ENCODE results near the gene NCAM1.

Gene NCAM1

DNA sequence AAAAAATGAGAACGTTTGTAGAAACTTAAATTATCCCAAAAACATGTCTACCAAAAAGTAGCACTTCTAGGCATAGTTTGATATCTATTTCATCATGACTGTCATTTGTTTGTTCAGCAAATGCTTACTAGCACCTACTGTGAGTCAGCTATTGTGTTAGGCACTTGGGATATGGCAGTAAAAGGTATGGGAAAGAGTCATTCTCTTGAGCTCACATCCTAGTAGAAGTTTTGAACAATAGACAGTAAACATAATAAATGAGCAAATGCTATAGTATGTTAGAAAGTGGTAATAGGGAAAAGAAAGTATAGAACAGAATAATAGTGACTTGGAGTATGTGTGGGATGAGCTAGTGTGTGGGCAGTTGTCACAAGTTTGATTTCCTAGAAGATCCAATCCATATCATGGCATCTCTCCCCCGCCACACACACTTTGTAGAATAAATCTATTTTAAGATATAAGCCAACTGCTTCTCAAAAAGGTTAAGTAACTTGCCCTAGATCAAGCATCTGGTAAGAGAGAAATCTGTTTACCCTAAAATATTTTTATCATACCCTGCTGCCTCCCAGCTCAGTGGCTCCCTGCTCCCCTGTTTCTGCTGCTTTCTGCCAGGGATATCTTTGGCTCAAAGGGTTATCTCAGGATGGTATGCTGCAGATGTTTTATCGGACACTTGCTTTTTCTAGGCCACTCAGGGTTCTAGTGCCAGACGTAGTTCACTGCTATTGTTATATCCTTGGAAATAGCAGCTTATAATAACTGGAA is 129.7 kb downstream of the NCAM1 start:
- DNase-seq, result no peak

DNA sequence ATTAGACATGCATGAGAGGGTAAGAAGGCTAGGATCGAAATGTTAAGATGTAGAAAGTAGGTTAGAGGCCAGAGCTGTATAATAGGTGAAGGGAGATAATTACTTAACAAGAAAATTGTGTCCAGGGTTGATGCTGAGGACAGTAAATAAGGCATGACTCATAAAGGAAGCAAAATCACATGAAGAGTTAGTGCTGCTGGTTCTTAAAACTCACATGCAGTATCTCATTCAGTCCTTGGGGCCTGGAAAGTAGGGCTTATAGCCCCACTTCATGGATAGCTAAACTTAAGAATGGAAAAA is 130.2 kb downstream of the NCAM1 start:
- DNase-seq, result no peak

DNA sequence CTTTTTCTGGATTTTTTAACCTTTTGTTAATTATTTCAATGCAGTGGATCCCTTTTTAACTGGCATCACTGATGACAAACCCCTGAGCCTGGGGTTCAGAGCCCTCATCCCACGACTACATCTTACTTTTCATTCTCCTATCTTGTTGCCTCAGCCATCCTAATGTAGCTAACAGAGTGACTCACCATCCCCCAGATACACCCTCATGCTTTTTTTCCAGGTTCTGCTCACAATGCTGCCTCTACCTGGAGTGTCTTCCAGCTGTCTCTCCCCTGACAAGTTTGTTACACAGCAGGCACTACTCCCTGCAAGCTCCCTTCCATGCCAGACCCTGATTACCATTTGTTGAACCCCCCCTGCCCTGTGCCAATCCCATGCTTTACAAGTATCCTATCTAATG is 135.4 kb downstream of the NCAM1 start:
- DNase-seq, result no peak

DNA sequence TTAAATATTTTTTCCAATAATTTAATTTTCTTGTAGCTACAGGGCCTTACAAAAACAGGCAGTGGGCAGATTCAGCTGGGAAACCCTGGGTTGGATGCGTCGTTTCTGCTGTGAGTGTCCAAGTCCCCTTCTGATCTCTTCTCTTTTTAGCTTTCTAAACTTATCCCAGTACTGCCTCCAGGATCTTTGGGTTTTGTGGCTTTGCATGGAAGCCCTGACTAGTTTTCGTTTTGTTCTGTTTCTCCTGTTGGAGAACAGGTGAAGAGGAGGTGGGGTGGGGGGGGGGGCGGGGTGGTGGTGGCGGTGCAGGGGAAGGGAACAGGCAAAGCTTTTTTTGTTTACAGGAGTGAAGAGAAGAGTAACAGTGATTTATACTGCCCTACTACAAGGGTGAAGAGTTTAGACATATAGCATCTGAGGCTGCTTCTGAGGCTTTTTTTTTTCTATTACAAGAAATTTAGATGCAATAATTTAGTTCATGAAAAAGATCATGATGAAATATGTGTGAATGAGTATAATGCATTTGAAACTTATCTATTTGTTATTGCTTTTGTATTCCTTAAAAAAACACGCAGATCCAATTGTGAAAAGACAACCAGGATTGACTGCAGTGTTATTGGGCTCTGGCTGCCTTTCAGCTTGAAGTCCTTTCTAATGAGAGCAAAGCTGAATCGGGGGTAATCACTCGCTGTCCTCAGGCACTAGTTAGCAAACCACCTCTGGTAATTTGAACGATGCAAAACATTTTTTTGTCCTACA is 142.9 kb downstream of the NCAM1 start:
- DNase-seq, result no peak

DNA sequence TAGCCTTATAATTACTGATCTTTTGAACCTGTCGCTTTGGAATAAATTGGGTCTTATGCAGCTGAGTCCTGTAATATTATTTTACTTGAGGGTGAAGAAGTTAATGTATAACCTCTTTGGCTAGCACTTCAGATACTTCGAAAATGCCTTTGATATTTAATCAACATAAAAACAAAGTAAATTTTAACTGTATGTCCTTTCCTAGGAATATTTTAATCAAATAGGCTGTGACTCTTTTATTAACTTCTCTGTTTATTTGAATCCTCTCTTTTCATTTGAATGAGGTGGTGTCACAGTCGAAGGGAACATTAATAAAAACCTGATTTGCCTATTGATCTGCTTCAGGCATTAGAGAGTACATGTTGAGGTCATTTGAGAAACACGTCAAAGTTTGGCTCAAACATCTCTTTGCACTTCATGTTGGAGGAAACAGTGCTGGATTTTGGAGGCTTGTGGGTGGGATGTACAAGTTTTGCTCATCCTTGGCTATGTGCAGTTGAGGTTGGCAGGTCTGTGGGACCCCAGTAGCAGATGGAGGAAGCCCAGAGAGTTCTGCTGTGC is 143.6 kb downstream of the NCAM1 start:
- no peak for DNase-seq

DNA sequence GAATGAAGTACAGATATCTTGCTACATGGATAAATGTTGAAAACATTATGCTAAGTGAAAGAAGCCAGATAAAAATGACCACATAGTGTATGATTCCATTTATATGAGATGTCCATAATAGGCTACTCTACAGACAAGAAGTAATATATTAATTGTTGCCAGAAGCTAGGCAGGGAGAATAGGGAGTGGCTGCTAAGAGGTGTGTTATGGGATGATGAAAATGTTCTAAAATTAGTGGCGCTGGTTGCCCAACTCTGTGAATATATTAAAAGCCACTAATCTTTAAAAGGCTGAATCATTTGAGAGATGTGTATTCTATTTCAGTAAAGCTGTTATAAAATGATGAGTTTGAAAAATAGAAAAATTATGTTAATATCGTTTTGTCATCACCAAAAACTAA is 144.4 kb downstream of the NCAM1 start:
- no peak for DNase-seq

DNA sequence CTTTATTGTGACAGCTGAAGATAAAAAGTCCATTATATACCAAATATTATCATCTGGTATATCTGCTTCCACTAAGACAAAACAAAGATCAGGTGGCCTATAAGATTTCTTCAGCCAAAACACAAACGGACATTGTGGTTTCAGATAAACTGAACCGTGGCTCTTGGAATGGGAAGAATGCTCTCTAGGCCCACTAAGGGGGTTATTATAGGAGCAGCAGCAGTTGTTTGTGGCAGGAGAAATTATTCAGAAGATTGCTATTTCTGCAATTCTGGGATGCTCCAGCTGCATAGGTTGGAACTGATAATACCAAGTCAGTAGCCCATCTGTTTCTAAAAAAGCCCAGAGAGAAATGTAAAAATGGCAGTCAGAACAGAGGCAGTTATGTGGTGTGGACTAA is 145.3 kb downstream of the NCAM1 start:
- no peak for DNase-seq

DNA sequence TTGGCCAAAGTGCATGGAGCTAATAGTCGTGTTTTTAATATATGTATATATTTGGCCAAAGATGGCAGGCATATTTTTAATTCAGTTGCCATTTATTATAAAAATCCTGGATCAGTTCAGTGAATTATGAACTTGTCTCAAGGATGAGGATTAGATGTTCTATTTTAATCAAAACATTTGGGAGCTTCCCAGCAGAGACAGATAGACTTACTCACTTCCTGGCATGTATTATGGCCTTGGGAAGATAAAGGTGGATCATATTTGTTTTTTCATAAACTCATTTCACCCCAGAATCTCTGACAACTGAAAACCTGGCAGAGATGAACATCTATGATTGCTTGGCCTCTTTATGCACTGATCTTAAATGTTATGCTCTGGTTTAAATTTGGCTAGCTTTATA is 148.8 kb downstream of the NCAM1 start:
- no peak for DNase-seq

DNA sequence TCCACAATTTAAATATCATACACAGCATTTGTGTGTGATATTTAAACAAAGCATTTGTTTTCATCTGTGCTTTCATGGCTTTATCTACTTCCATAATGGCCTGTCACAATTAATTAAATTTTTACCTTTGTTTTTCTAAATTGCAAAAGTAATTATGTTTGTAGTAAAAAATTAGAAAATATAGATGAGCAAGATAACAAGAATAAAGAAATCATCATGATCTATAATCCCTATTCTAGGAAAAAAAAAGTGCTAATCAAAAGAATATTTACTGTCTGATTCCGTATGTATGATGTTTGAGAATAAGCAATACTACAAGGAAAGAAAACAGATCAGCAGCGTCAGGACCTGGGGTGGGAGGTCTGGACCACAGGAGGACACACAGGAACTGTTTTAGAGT is 149.9 kb downstream of the NCAM1 start:
- DNase-seq, result no peak

DNA sequence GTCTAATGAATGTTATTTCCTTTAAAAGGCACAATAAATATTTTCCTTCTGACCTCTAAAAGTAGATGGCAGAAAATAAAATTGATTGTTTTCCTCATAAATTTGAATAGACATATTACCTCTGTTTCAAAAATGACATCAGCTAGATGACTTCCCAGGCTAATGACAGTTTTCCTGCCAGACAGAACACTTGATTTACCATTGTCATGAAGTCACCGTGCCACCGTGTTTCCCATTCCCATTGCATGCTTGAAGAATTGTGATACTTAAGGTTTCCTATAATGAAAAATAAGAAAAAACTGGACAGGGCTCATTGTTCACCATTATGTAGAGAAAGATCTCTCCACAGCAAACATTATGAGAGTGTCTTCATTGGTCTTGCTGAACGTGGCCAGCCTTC is 151.1 kb downstream of the NCAM1 start:
- no peak for DNase-seq

DNA sequence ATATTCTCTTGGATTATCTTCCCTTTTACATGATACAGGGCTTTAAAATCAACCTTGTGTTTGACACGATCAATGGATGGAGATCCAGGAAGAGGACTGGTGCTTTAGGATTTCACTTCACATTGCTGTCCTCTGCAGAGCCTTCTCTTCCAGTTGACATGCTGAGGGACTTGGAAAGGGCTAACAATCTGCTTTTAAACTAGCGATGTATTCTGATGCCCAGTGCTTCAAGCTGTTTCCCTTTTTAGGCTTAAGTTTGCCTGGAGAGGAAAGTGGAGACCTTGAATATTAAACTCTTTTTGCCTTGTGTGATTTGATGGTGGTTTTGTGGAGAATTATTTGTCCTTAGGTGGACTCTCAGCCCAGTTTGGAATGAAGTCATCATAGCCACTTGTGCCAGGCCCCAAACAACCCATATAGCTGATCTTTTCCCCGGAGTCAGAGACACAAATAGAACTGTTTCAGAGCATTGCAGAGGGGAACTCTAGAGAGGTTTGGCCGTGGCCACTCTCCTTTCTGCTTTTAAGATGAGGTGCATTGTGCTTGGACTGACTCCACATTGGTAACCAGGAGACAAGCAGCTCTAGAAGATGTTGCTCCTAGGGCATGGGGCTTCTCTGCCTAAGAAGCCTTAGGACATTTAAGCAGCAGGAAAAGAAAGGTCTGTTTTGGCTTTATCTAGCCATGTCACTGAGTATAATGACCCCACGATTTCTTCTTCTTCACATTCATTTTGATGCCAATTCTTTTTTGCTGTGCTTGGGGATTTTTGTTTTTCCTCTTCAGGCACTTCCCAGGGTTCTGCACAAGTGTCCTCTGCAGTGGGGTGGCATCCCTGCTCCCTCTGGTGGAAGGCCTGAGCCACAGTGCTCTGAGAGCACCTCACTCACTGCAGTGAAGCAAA is 152.8 kb downstream of the NCAM1 start:
- no peak for DNase-seq

DNA sequence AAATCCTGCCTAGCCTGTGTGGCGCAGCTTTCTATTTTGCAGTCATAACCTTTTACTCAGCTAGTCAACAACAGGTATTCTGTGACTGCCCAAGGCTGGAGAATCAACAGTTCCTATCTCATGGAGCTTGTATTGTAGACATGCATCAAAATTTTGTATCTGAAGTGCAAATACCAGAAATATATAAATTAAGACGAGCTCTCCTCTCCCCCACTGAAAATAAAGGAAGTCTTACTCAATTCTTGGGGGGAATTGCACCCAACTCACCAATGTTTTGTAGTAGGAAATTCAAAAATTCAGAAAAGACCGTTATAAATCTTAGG is 153.4 kb downstream of the NCAM1 start:
- DNase-seq, result no peak

DNA sequence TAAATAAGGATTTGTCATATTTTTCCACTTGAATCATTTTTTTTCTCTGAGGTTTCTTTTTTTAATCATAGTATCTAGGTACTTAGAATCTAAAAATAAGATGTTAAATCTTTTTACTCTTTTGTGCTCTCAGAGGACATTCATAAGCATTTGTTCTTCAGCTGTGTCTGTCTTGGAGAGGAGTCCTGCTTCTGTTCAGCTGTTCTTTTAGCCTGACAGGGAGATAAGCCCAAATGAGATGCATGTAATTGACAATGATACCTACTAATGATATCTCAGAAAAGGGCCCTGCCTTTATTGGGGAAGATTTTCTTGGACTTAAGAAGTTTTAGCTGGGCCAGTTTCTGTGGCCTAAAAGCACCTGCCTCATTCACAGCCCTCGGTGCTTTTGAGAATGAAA is 156.9 kb downstream of the NCAM1 start:
- no peak for DNase-seq

DNA sequence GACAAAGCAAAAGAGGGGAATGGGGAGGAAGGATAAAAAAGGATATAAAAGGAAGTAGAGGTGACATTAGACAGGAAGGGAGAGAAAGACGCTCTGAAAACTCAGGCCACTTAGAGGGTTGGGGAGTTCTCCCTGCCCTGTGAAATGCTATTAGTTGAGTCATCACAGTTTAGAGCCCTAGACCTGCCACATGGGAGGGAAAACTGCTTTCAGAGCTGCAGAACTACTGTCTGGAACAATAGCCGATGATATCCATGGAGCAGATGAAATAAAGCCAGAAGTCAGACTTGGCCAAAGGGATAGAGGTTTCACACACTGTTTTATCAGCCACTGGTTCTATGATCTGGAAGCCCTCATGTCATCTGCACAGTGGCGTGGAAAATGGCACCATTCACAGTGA is 157.9 kb downstream of the NCAM1 start:
- DNase-seq, result no peak

DNA sequence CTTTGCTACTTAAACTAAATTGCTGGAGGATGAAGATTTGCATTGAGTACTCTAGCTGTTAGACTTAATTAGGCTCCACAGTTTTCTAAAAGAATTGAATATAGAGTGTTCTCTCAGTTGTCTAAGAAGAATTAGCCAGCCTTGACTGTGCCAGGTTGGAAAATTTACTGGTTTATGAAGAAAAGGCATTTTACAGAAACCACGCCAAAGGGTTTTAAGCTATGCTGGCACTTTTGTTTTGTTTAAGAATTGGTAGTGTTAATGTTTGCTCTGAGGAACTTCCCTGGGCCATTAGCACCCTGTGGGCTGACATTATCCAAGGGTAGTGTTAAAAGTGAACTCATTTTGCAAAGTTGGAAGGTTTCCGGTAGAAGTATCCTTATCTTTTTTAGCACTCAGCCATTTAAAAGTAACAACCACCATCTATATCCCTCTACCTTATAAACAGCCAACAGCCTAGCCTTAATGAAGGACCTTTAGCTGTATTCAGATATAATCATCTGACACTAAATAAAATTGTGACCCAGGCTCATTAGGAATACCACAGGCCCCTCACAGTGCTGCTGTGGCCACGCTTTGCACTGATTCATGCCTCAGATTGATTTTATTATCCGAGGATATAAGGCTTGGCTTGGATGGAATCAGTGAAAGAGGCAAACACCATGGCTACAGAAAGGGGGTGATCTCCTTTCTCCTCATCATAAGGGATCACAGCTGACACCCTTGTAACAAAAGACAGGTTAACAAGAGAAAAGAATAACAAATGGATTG is 158.9 kb downstream of the NCAM1 start:
- no peak for DNase-seq

DNA sequence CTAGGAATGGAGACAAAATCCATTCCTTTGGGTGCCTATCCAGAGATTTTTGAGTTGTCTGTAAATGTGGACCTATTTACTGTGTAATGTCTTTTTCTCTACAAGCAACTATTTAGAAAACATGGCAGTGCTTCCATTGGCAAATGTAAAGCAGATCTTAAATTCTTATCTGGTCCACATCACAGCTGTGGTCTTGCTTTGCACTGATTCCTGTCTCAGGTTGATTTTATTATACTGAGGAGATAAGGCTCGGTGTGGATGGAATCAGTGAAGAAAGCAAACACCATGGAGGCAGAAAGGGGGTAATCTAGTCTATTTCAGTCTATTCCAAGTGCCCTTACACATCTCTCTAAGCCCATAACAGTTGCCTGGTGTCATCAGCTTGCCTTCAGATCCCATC is 160.5 kb downstream of the NCAM1 start:
- DNase-seq, result no peak

DNA sequence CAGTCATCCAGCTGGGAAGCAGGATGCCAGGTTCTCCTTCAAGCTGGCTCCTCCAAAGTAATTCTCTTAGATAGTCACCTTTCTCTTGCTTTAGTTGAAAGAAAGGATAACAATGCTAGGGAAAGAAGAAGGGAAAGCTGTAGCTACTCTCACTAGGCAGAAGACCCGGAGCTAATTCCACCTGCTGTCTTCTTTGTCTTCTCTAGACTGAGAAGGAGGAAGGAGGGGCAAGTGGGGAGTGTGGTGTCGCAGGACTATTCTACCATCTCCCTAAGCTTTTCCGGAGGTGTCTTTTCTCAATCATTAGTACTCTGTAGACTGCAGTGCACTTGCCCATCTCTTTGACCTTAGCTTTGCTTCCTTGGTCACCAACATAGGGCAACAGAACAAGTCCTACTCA is 162.8 kb downstream of the NCAM1 start:
- no peak for DNase-seq

DNA sequence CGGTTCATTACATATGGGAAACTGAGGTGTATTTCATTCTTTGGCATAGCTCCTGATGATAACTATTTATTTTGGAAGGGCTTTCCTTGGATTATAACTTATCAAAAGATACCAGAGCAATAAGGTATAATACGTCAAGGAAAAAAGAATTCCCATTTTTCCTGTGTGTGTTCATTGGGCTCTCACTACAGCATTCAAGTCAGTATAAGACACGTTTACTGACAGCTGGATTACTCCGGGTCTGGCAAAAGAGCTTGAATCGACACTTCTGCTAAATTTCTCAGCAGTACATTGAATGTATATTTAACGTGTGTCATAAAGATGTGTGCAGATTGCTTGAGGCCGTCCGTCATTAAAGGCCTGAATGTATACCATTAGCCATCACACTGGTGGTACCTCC is 163.4 kb downstream of the NCAM1 start:
- DNase-seq, result no peak

DNA sequence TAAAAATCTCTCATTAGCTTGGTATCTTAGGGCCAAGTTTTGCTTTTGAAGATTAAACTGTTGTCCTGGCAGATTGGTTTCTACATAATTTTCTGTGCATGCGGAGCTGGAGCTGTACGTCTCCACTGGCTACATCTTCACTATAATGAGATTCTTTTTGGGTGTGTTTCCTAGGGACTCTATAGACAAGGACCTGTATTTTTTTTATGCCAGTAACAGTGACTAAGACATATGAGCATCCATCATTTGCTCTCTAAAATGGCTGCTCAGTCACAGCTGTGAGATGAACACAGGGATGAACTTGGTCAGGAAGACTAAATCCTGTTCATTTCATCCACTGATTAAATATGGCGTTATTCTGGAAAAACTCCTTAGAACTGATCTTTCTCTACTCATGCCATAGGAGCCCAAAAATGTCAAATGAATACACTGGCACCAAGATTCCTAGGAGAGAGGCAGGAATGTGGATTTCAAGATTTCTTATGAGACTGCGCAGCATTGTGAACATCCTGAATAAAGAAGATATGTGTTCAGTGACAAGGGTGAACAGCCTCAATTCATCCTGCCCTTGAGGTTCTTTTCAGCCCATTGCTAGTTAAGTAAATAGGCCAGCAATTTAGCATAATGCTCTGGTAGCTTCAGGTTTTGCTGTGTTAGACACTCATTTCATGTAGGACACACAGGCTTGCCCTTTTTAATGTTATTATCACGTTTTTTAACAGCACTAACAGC is 168.2 kb downstream of the NCAM1 start:
- DNase-seq, result no peak

DNA sequence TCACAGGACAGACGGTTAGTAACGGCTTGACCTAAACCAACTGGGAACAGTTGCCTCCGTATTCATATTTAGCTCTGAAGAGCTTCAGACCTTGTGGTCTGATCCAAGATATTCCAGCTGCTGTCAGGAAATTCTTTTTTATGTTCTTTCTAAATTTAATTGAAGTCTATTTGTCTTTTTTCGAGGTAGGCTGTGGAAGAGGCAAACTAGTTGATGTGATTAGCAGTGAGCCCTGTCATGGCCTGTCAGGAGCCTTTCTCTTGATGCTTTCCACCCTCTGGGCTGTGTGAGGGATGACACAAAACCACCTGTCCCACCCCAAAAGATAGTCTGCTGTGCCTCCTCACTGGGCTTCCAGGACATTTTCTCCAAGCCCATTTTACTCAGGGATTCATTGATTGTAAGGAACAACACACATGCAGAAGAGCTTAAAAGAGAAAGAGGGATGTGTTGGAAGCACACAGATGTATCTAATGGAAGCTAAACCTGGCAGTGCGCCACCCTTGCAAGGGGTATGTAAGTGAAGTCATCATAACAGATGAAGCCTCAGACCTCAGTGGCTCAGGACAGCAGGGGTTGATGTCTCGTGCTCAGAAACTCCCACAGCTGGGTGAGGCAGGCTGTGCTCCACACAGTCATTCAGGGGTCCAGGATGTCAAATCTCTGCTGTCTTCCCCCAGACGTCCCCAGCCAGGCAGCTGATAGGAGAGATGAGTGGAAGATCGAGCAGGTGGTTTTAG is 170.0 kb downstream of the NCAM1 start:
- DNase-seq, result no peak

DNA sequence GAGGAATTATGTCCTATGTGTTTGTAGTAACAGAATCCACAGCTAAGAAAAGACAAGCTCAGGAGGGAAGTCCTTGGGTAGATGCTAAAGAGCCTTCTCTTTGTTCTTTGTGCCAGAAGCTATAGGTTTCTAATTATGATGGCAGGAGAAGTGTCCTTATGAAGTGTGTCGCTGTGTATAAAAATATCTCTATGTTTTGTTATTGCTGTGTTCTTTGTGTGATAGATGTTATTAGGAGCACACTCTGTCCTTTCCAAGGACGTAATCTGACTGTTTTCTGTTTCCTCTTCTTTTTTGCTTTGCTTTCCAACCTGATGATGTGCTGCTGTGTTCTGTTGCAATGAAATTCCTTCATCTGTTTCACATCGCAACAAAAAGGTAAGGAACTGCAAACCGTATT is 171.9 kb downstream of the NCAM1 start:
- no peak for DNase-seq

Data from activated naive CD4-positive, alpha-beta T cell treated with Interleukin-2 at 50 U/mL for 16 hours (primary cell).